ENCODE data around the gene ACTR1A.

Gene ACTR1A

DNA sequence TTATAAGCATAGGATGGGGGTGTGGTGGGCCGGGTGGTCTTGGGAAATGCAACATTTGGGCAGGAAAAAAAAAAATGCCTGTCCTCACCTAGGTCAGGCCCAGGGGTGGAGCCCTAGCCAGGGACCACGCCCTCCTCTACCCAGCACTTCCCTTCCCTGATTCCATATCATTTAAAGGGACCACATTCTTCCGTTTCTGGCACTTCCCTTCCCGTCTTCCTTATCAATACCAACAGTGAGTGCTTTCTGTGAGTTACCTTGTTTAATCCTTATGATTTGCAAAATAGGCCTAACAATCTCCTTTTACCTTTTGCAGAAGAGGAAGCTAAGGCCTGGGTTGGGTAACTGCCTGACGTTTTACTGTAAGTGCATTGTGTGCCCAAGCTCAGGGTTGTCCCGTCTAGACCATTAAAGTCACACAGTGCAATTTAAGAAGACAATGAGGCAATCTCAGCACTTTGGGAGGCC is 34.5 kb downstream of the ACTR1A start:
- Histone ChIP-seq H3K27ac (replicated peaks) (peak overlapping the region; percentile 51), H3K27me3 (ENCODE audit: insufficient read depth, poor library complexity, severe bottlenecking) (no peaks in the 10 kb centered on the region), H3K4me3 (replicated peaks; ENCODE audit: insufficient read depth, low read length) (no peak overlapping the region)
- DNase-seq (ENCODE audit: low read depth in 1 of 2, low spot score in 1 of 2), result peak; percentile 88 to 92
- no peak for TF ChIP-seq POLR2AphosphoS5 (IDR thresholded peaks at IDR 0.05; ENCODE audit: low read depth)
- peak; percentile 81 for TF ChIP-seq SPI1 (IDR thresholded peaks at IDR 0.05; ENCODE audit: borderline replicate concordance, low read depth)

DNA sequence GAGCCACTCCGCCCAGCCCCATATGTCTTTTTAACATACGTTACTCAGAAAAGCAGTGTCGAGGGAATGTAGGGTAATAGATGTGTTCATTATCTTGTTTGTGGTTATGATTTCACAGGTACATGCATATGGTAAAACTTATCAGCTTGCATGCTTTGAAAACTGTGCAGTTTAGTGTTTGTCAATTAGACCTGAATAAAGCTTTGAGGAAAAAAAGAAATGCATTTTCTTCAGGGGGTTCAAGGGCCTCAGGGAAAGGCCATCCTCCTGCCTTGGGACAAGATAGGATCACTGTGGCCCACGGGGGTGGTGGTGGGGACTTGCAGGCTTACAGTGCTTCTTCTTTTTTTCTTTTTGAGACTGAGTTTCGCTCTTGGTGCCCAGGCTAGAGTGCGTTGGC is 35.2 kb downstream of the ACTR1A start:
- no peak overlapping the region for H3K4me3 ChIP-seq (replicated peaks; ENCODE audit: insufficient read depth, low read length)

GRCh38 chr10:102465466-102465865 is 37.0 kb downstream of the ACTR1A start:
- Histone ChIP-seq H3K27ac (replicated peaks) (no peak overlapping the region), H3K27me3 (ENCODE audit: insufficient read depth, poor library complexity, severe bottlenecking) (no peaks in the 10 kb centered on the region), H3K4me3 (replicated peaks; ENCODE audit: insufficient read depth, low read length) (no peak overlapping the region)
- DNase-seq (ENCODE audit: low read depth in 1 of 2, low spot score in 1 of 2), result no peak
- TF ChIP-seq SPI1 (IDR thresholded peaks at IDR 0.05; ENCODE audit: borderline replicate concordance, low read depth) (no peak), POLR2AphosphoS5 (IDR thresholded peaks at IDR 0.05; ENCODE audit: low read depth) (no peak), GABPA (IDR thresholded peaks at IDR 0.05; ENCODE audit: low read depth) (no peak), REST (IDR thresholded peaks at IDR 0.05; ENCODE audit: insufficient replicate concordance, low read depth) (no peak)
- TF ChIP-seq, protein P1, sequence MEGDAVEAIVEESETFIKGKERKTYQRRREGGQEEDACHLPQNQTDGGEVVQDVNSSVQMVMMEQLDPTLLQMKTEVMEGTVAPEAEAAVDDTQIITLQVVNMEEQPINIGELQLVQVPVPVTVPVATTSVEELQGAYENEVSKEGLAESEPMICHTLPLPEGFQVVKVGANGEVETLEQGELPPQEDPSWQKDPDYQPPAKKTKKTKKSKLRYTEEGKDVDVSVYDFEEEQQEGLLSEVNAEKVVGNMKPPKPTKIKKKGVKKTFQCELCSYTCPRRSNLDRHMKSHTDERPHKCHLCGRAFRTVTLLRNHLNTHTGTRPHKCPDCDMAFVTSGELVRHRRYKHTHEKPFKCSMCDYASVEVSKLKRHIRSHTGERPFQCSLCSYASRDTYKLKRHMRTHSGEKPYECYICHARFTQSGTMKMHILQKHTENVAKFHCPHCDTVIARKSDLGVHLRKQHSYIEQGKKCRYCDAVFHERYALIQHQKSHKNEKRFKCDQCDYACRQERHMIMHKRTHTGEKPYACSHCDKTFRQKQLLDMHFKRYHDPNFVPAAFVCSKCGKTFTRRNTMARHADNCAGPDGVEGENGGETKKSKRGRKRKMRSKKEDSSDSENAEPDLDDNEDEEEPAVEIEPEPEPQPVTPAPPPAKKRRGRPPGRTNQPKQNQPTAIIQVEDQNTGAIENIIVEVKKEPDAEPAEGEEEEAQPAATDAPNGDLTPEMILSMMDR (IDR thresholded peaks at IDR 0.05; ENCODE audit: insufficient read depth, low read length), result no peak

More for the DNA sequence above, 35.2 kb downstream of the ACTR1A start:
- Histone ChIP-seq H3K27ac (replicated peaks) (no peak overlapping the region), H3K27me3 (ENCODE audit: insufficient read depth, poor library complexity, severe bottlenecking) (no peaks in the 10 kb centered on the region)
- no peak for TF ChIP-seq GABPA (IDR thresholded peaks at IDR 0.05; ENCODE audit: low read depth)
- TF ChIP-seq POLR2AphosphoS5 (IDR thresholded peaks at IDR 0.05; ENCODE audit: low read depth), result no peak
- TF ChIP-seq SPI1 (IDR thresholded peaks at IDR 0.05; ENCODE audit: borderline replicate concordance, low read depth), result no peak
- TF ChIP-seq, protein P1 (IDR thresholded peaks at IDR 0.05; ENCODE audit: insufficient read depth, low read length), result no peak
- no peak for DNase-seq (ENCODE audit: low read depth in 1 of 2, low spot score in 1 of 2)

DNA sequence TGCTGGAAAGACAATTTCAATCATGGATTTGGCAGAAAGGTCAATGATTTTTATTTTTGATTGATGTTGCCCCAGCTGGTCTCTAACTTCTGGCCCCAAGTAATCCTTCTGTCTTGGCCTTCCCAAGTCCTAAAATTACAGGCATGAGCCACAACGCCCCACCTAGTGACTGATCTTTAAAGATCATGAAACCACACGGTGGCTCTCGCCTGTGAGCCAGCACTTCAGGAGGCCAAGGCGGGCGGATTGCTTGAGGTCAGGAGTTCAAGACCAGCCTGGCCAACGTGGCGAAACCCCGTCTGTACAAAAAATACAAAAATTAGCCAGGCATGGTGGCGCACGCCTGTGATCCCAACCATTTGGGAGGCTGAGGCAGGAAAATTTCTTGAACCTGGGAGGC is 38.5 kb downstream of the ACTR1A start:
- no peak overlapping the region for H3K4me3 ChIP-seq (replicated peaks; ENCODE audit: insufficient read depth, low read length)
- no peak for DNase-seq (ENCODE audit: low read depth in 1 of 2, low spot score in 1 of 2)
- no peaks in the 10 kb centered on the region for H3K27me3 ChIP-seq (ENCODE audit: insufficient read depth, poor library complexity, severe bottlenecking)
- H3K27ac ChIP-seq (replicated peaks), result no peak overlapping the region
- TF ChIP-seq GABPA (IDR thresholded peaks at IDR 0.05; ENCODE audit: low read depth), result no peak
- no peak for TF ChIP-seq REST (IDR thresholded peaks at IDR 0.05; ENCODE audit: insufficient replicate concordance, low read depth)
- TF ChIP-seq, protein P1 (IDR thresholded peaks at IDR 0.05; ENCODE audit: insufficient read depth, low read length), result no peak
- no peak for TF ChIP-seq SPI1 (IDR thresholded peaks at IDR 0.05; ENCODE audit: borderline replicate concordance, low read depth)
- TF ChIP-seq POLR2AphosphoS5 (IDR thresholded peaks at IDR 0.05; ENCODE audit: low read depth), result no peak
